GM21423 (cell line): ENCODE data around the gene IGFALS.

Experiments
- ATAC-seq: cut with Tn5 transposase; IDR thresholded peaks from one replicate; pipeline ENCODE4 v1.9.1; 2021; ENCODE audit warnings: mild to moderate bottlenecking, moderate library complexity; ENCODE audit not compliant: unreplicated experiment

IGFALS gene

DNA sequence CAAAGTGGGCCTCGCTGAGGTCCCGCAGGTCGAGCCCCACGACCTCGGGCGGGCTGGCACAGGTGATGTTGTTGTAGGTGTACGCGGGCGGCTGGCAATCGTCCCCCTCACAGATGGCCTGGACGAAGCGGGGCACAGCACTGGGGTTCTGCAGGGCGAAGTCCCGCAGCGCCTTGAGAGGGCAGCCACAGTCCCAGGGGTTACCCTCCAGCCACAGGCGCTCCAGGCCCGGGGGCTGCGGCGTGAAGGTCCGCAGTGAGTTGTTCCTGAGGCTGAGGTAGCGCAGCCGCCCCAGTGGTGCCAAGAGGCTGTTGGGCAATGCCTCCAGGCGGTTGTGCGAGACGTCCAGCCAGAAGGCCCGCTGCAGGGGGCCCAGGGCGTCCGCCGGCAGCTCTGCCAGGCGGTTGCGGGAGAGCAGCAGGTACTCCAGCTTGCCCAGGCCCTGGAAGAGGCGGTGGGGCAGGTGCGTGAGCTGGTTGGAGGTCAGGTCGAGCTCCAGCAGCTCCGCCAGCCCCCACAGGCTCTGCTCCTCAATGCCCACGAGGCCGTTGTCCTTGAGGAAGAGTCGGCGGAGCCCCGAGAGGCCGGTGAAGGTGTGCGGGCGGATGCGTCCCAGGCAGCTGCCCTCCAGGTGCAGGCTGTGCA is 2.8 kb downstream of the IGFALS start:
- ATAC-seq: no peak

DNA sequence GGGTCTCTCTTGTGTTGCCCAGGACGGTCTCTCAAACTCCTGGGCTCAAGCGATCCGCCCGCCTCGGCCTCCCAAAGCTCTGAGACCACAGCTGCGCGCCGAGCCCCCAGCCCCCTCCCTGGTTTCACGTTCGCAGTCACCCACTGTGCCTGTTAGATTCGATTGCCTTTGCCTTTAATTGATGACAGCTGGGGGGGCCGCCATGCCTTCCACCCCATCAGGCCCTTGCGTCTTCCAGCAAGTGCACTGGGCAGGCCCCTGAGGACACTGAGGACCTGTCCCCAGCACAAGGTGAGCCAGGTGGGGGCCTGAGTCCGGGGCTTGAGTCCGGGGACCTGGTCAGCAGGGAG is 3.3 kb downstream of the IGFALS start:
- ATAC-seq: no peak

DNA sequence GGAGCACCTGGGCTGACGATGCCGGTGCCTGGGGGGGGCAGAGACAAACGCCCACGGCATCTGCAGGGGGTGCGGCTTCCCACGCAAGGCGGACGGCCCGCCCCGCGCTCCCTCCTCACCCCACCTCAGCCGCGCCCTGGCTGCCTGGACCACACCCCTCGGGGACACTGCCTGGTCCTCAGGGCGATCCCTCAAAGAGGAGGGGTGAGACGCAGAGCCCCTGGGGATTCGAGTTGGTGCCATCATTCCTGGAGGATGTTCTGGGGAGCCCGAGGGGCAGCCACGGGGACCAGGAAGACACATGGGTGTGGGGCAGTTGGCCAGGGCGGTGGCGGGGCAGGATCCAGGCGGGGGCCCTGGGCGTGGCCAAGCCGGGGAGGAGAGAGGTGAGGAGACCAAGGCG is 3.9 kb downstream of the IGFALS start:
- ATAC-seq: no peak

DNA sequence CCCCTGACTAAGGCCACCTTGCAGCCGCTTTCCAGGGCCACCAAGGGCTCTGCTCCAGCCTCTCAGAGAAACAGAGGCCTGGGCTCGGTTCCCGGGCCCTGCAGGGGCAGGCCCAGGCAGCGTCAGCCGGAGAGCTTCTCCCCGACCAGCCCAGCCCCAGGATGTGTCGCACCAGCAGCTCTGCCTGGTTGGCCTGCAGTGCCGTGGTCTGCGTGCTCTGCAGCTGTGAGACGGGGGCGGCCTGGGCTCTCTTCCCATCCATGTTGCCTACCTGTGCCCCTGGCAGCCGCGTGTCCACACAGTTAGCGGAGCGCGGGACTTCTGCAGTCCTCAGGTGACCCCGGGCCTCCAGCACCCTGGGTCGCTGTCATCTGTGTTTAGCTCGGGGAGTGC is 4.8 kb downstream of the IGFALS start:
- ATAC-seq: no peak

DNA sequence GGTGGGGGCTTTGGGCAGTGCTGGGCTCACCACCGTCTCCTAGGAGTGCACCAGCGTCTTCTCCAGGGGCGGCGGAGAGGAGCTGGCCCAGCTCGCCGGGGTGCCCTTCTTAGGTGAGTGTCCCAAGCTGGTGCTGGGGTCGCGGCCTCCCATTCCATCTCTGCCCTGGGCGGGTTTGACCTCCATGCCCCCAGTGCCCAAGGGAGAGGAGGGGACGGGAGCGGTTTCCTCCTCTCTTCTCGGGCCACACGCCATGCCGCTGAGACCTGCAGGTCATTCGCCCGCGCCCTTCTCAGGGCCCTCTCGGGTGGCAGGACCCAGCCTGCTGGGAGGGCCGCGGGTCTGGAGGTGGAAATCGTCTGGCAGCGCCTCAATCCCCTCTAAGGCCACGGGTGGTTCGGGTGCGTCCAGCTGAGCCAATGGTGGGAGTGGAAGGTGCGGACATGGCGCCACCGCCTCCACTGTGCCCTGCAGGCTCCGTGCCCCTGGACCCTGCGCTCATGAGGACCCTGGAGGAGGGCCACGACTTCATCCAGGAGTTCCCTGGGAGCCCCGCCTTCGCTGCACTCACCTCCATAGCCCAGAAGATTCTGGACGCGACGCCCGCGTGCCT is 5.3 kb downstream of the IGFALS start:
- no peak for ATAC-seq

DNA sequence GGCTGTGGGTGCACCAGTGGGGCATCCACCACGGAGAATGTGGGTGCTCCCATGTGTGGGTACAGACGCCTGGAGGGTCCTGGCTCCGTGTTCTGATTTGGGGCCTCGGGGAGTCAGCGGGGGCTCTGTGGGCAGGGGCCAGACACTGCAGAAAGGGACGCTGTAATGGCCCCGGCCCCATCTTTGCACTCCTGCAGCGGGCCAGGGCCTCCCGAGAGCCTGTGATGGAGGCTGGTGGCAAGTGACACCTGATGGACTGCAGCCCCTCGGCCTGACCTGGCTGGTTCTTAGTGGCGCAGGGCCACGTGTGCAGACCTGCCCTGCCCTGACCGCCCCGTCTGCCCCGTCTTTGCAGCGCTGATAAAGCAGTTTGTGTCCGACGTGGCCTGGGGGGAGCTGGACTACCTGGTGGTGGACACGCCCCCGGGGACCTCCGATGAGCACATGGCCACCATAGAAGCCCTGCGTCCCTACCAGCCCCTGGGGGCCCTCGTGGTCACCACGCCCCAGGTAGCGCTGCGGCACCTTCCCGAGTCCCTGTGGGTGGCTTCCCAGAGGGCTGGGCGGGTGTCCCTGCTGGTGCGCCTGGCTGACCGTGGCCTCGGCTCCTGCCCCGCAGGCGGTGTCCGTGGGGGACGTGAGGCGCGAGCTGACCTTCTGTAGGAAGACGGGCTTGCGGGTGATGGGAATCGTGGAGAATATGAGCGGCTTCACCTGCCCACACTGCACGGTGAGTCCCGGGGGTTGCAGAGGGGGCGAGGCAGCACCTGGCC is 6.0 kb downstream of the IGFALS start:
- ATAC-seq: no peak

DNA sequence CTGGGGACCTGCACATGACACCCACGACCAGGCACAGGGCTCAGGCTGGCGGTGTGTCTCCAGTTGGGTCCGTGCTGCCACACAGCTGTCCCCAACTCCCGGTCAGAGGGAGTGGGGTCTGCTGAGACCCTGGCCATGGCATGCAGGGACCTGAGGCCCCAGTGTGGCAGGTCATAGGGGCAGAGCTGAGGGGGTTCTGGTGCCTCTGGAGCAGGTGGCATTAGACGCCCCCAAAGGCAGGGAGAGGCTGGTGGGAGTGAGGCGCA is 6.5 kb downstream of the IGFALS start:
- ATAC-seq: no peak

DNA sequence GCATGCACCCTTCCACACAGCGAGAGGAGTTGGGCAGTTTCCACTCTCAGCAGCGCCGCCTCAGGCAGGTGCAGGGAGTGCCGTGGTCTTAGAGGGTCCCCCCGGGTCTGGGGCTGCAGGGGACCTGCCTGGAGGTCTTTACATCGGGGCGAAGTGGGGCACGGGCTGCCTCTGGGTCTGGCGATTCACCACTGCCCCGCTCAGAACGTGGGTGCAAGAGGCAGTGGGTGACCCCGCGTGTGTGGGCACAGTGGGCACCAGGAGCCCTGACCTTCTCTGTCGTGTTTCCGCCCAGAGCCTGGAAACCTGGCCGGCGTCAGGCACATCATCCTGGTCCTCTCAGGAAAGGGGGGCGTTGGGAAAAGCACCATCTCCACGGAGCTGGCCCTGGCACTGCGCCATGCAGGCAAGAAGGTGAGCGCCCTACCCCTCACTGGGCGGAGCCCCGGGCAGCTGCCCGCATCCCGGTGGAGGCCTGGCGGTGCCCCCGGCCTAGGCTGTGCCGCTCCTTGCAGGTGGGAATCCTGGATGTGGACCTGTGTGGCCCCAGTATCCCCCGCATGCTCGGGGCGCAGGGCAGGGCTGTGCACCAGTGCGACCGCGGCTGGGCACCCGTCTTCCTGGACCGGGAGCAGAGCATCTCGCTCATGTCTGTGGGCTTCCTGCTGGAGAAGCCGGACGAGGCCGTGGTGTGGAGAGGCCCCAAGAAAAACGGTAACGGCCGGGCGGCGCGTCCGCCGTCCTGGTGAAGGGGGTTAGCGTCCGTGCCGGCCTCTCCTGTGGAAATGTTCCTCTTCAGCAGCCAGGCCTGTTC is 7.1 kb downstream of the IGFALS start:
- ATAC-seq: no peak

DNA sequence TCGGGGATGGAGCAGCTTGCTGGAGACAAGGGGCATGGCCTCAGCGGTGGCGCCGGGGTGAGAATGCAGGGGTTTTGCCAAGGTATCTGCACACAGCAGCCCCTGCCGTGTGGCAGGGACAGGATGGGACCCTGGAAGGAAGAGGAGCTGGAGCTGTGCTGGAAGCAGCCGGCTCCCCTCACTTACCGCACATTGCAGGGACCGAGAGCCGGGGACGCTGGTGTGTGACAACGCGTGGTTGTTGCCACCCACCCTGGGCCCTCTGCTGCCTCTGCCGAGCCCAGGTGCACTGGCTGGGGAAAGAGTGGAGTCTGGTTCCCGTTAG is 7.7 kb downstream of the IGFALS start:
- ATAC-seq: no peak

DNA sequence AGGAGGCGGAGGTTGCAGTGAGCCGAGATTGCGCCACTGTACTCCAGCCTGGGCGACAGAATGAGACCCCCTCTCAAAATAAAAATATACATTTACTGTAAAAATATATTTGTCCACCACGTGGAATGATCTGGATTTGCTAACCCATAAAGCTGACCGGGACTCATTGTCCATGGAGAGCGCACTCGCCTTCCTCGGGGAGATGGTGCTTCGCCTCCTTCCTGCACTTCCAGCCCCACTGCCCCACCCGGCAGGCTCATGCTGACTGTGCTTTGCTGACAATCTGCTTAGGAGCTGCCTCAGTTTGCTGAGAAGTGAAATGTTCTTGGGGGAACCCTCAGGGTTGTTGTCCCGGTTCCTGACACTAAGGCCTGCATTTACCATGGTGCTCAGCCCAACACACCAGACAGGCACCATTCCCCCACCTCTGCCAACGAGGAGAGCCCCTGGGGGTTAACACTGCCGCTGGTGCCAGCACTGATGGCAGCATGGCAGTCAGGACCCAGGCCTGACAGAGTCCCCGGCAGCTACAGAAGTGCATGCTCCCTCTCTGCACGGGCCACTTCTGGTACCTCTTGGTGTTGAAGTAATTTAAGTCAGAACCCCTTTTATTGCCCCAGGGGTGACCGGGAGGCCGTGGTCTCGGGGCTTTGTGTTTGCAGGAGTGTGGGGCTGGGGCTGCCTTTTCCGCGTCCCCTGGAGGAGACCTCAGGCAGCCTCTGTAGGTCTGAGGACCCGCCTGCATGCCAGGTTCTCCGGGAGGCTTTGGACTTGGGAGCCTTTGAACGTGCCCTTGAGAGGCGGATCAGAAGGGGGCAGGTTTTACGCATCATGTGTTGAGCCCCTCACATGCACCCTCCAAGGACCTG is 8.3 kb downstream of the IGFALS start:
- ATAC-seq: no peak

DNA sequence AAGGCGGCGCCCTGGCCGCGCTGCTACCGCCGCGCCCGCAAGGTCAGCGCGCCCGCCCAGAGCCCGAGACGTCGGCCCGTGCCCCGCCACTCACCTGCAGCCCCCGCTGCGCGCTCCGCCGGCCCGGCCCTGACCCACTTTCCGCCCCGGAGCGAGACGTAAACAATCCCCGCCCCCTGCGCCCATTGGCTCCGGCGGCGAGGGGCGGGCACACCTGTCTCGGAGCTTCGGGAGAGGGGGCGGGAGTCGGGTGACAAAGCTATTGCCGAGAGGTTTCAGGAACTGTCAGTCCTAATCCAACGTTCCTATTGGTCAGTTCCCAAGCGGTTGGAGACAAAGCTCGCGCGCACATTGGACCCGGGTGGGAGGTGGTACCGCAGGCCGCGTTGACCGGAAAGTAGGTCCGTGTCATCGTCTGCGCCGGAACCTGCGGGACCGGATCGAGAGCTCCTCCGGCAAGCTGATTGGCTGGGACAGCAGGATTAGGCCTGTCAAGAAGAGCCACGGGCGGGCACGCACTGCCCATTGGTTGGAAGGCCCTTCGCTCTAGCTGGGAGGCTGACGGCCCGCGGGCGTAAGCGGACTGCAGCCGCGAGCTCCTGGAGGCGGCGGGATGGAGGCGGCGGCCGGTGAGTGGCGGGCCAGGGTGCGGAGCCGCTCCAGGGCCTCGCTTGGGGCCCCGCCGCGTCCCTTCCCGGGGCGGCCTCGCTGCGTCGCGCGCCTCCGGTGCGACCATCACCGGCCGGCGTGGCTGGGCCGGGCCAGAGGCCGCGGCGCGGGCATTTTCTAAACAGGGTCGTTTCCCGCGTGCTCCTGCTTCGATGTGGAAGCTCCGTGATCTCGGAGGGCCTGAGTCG is 10.9 kb downstream of the IGFALS start, which contains the start of the genes NUBP2 and SPSB3:
TSS of gene NUBP2 (plus strand) at position 553 of the 857 bp plus-strand sequence. CDS start at position 614, 61 bp downstream.
TSS of gene SPSB3 (minus strand) at position 164 of the 857 bp plus-strand sequence. CDS start 1,088 bp downstream, outside the sequence.
- ATAC-seq: peak; percentile 80

DNA sequence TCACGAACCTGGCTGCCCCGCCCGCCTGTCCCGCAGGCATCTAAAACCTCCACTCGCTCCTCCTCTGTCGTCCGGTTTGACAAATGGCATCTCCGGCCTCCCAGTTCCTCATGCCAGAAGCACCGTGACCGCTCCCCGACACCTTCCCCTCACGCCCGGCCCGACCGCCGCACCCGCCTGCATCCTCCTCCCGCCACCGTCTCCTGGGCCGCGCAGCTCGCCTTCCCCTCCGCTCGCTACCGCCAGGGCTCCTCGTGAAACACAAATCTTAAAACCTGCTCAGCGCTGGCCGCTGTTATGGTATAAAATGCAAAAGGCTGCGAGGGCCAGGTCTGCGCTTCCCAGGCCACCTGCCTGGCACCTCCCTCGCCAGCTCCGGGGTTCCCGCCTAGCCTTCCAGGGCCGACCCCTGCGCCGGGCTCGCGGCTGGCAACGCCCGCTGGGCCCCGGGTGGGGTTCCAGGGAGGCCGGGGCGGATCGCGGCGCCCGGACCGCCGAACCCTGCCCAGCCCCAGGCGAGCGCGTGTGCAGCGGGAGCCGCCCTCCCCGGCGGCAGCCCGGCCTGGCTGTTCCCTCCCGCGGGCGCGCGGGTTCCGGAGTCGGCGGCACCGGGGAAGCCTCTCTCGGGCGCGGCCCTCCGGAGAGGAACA is 11.6 kb downstream of the IGFALS start:
- peak; percentile 2 for ATAC-seq

DNA sequence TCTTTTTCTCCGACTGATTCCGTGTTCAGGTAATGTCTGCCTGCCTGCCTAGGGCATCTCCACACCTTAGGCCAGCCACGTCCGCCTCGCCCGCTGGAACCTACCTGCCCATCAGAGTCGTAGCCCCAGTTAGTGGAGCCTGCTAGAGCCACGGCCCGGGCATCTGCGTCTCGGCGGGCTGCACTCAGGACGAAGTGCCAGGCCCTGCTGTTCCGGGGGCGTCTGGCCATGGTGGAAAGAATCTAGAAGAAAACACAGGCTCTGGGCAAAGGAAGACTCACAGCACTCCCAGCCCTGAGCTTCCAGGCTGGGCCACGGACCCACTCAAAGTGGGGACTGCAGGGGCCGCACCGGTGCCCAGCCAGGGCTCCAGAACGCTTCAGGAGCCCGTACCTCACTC is 12.3 kb downstream of the IGFALS start:
- no peak for ATAC-seq

DNA sequence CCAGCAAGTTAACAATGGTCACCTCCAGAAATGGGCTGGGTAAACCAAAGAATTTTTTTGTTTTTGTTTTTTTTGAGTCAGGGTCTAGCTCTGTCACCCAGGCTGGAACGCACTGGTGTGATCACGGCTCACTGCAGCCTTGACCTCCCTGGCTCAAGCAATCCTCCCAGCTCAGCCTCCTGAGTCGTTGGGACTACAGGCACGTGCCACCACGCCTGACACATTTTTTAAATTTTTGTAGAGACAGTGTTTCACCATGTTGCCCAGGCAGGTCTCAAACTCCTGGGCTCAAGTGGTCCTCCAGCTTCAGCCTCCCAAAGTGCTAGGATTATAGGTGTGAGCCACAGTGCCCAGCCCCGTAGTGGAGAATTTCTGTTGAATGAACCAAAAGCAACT is 12.8 kb downstream of the IGFALS start:
- no peak for ATAC-seq

DNA sequence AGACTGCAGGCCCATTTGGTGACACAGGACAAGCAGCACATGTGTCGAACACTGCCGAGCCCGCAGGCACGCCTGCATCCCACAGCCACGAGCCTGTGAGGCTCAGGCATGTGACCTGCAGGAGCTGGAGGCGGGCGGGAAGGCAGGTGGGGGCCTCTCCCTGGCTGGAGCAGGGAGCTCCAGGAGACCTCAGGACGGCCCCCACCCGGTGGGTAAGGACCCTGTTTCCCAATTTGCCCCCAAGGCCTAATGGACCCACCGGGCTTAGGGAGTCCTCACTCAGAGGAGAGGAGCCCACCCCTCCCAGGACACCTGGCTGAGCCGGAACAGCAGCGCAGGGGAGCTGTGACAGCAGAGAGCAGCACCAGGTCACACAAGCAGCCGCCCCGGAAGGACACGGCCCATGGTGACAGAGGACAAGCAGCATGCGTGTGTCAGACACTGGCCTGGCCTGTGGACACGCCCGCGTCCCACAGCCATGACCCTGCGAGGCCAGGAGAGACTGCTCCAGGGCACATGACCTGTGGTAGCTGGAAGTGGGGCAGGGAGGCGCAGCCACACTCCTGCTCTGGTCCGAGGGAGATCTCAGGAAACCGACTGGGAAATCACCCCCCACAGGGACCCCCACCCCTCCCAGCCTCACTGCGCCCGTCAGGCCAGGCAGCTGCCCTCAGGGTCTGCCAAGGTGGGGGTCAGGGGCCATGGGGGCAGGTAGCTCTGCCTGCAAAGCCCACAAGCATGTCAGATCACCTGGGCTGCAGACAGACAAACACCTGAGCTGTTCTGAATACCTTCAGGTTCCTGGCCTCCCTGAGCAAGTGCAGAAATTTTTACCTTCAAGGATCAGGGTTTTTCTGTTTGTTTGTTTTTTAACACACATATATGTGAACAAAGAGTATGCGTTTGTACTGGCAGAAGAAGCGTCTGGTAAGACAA is 13.5 kb downstream of the IGFALS start:
- ATAC-seq: no peak

DNA sequence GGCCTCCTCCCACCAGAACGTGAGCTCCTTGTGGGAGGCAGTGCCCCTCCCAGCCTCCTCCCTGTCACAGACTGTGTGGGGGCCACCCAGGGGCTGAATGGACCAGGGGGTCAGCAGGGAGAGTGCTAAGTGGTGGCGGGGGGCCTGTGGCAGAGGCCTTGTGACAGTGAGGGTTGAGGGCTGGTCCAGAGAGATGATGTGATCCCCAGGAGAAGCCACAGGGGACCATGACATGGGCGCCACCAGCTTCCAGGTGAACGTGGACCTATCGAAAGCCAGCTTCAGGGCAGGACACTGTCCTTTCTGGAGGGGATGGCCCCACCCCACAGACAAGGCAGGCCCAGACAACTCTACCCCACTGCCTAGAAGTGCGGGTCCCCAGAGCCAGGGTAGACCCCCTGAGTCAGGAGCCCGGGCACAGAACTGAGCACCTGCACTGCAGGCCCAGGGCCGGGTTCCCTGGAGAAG is 14.2 kb downstream of the IGFALS start:
- no peak for ATAC-seq

DNA sequence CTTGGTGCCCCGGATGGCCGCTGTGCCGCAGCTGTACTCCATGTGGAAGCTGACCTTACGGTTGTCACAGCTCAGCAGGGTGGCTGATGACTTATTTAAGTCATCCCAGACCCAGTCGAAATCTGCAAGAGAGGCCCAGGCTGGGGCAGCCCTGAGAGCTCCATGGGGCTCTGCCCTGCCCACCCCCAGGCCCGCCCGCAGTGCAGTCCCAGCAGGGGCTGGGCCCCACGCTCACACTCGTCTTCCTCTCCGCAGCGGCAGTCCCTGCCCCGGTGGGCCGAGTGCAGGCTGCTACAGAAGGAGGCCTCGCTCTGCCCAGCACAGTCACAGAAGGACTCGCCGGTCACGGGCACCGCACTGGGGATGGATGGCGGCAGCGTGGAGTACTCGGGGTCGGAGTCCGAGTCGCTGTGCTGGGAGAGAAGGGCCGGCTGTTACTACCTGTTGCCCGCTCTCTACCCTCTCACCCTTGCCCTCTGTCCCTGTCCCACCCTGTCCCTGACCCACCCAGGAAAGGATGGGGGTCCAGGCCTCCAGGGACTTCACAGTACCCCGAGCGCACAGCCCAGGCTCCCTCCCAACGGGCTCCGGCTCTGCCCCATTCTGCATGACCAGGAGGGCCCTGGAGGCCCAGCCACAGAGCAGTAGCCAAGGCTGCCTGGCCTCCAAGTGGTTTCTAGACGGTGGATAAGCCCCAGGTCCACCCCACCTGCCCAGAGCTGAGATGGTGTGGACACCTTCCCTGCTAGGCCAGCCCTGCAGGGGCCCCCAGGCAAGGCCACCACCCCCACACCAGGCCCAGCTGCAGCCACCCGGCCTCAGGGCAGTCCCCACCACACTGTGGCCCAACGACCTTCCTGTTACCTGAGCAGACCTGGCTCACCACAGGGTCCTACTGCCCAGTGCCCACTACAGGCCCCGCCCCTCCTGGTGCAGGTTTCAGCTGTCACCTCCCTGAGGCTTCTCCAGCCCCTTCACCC is 15.0 kb downstream of the IGFALS start:
- no peak for ATAC-seq
